HUDEP-2 (cell line): ENCODE results near the gene NR2F1-AS1.

Source experiments
- DNase-seq, 76 experiments: peaks; one replicate each; lab custom pipeline; 2025; ENCODE audit not compliant: unreplicated experiment in 76 of 76; lab: John Stamatoyannopoulos, UW

NR2F1-AS1 gene

DNA sequence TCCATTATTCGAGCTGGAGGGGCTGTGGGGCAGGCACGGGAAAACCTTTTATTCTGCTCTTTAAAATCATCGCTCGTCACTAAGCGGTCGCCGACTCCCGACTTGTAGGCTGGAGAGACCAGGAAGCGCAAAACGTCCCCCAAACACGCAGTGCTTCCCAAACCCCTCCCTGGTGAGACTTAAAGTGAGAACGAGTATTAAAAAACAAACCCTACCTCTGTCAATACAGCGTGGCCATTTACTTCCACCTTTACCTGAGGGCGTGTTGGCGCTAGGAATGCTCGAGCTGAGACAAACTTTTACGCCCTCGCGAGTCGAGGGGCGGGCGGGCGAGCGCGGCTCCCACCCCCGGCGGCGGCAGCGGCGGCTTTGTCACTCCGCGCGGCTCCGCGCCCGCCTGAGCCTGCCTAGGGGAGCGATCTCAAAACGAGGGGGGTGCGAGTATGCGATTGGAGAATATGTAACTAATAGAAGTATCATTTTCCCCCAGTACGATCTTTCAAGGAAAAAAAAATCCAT lies at the start of gene NR2F1-AS1:
Gene NR2F1-AS1, minus strand, starts transcription at position 293 of the 519 bp plus-strand sequence.
- peak in 1 of 76 experiments; percentile 50 for DNase-seq

DNA sequence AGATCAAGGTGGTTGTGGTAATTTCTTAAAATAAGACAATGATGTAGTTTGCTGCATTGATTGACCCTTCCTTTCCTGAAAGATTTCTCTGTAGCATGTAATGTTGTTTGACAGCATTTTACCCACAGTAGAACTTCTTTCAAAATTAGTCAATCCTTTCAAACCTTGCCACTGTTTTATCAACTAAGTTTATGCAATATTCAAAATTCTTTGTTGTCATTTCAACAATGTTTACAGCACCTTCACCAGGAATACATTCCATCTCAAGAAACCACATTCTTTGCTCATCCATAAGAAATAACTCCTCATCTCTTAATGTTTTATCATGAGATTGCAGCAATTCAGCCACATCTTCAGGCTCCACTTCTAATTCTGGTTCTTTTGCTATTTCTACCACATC lies 45.8 kb upstream of the NR2F1-AS1 start:
- no peak for DNase-seq

DNA sequence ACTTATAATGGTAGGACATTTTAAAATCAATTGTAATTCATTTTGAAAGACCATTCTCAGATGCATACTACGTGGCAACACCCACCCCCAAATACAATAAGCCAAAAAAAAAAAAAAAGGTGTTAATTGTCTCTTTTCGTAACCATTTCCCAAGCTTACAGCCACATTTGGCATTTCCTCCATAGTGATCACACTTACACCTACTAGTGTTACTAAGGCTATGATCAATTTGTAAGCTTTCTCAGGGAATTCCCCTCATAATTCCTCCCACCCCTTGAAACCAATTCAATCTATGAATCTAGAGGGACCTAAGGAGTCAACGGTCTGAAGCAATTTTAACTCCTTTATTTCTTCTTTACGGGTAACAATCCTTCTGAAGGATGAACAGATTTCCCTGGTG lies 42.1 kb upstream of the NR2F1-AS1 start:
- DNase-seq, result no peak

DNA sequence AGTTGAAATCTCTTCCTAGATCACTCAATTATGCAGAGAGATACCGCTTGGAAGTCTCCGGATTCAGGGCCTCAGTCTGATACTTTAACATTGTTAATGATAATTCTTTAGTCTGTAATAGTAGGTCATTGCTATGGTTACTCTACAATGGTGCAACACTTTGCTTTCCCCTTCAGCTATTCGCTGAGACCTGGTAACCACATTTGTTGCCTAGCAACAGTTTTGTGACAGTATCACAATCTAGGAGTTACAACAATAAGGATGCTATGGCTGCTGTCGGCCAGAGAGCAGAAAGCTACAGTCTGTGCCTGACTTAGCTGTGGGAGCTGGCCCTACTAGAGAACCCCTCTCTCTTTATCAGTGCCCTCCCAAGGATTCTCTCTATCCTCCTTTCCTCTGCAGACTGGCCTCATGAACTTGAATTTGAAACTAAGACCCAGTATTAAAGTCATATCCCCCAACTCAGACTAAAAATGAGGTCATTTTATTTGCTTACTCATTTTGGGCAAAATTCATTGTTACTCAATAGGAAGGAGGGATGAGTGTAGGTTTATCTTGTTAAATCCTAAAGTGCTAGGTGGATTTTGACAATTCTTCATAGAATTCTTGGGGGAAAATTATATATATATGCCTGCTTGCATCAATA lies 41.3 kb upstream of the NR2F1-AS1 start:
- peak in 1 of 76 experiments; percentile 15 for DNase-seq

DNA sequence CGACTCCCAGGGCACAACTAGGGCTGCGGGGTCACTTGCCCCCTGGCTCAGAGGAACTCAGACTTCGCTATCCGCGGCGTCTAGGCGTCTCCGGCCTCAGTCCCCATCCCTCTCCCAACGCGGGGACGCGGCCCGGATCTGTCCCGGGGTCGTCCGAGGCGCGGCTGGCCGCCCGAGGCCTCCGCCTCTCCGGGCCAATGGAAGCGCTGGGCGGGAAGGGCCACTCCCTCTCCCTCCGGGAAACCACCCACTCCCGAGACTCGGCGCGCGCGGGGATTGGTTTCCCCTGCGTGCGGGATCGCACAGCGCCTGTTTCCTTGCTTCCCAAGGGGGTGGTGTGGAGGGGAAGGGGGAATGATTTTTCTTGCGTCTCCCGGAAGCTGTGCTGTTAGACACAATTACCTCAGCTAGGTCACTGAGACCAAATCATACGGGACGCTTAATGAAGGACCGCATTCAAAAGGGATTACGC lies 40.3 kb upstream of the NR2F1-AS1 start:
- DNase-seq, result no peak

DNA sequence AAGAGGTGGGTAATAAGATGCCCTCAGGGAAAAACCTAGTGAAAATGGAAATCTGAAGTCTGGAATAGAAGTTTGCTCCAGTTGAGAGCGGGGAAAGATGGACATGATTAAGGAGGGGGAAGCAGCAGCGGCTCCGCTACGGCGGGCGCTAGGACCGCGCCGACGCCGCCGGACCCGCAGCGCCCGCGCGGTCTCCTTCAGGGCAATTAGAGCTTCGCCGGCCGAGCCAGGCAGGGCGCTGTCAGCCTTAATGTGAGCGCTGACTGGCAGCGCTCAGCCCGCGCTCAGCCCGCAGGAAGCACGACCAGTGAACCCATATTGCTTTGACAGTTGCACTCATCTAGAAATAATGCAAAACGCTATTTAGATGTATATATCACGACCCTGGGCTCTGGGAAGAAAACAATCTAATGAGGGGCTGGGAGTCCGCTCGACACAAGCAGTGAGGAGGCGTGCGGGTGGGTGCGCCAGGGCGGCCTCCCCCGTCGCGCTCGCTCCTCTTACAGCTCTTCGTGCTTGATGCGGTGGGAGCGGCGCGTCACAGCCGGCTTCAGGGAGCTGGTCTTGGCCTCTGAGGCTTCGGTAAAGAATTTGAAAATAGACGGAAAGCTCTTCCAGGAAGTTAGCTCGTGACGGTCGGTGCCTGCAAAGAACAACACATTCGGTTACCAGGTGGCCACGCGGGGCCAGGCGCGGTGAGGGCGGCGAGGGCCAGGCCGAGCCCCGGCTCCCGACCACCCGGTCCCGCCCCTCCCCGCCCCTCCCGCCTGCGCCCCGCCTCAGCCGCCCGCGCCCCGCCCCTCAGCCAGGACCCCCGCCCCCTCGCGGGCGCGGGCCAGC lies 39.7 kb upstream of the NR2F1-AS1 start:
- peak in 63 of 76 experiments; percentile 2 to 67 (median 41) for DNase-seq

DNA sequence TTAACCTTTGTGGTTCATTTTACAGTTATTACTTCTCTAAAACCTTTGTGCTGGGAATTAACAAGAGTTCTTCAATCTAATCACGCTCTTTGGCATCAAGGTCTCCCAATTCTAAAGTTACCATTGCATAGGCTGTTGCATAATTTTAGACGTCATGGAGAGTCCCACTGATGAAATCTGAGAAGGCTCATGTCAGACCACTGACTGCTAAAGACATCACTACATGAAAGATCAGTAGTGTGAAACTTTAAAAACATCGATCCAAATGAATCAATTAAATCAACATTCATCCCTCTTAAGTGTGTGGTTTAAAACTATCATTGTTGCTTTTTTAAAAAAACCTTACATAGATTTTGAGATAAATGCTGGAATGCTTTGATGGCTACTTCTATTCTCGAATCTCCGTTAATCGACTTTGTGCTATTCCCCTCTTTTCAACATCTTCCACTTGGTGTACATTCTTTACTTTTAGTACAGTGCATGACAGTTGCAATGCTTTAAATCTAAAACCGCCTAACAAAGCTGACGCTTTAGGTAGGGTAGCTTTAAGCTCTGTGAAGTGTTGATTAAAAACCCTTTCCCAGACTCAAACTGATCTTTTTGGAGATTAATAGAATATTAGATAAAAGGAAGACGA lies 35.6 kb upstream of the NR2F1-AS1 start:
- no peak for DNase-seq

DNA sequence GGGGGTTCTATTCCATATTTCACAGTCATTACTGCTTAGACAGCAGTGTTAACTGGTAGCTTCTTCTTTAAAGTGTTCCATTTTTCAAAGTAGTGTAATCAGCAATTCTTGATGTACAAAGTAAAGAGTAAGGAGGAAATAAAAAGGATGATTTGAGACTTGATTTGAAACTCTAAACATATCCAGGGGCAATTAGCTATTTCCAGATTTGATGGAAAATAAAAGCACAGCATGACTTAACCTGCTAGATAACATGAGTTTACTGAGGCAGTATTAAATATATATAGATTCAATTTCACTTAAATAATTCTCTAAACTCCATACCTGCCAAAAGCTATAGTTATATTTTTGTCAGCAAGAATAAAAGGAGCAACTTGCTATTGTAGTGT lies 31.8 kb upstream of the NR2F1-AS1 start:
- DNase-seq, result no peak

DNA sequence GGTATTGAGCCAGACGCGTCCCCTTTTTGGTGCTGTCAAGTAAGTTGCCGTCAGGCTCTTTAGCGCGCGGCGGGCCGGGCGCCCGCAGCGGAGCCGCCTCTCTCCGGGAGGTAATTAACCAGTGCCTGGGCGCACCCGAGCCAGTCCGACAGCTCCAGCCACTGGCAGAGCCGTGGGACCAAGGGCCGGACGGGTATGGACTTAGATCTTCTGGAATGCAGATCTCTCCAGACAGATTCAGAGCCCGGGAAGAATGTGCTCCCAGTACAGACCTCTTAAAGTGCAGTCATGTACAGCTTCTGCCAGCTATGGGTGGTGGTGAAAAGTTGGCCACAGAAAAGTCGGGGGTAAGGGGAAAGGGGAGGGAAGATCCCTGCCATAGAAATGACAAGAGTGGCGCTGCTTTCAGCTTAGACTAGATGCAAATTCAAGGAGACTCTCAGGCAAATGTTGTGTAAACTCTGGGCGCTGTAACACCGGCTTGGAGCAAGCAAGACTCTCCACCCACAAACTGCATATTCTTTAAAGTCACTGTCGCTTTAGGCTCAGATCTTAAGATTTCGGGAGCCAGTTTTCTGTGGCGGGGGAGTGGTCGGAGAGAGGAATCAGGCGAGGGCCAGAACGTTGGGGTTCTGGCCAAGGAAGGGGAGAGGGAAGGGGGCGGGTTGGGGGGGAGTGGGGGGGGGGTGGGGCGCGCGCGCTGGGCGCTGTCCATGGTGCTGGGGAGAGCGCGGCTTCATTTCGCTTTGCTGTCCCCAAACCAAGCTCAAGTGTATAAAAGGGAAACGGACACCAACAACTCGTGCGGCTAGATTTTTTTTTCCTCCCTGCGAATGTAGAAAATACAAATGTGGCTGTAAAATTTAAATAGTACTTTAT lies 31.2 kb upstream of the NR2F1-AS1 start:
- DNase-seq, result peak in 4 of 76 experiments; percentile 6 to 8 (median 8)

DNA sequence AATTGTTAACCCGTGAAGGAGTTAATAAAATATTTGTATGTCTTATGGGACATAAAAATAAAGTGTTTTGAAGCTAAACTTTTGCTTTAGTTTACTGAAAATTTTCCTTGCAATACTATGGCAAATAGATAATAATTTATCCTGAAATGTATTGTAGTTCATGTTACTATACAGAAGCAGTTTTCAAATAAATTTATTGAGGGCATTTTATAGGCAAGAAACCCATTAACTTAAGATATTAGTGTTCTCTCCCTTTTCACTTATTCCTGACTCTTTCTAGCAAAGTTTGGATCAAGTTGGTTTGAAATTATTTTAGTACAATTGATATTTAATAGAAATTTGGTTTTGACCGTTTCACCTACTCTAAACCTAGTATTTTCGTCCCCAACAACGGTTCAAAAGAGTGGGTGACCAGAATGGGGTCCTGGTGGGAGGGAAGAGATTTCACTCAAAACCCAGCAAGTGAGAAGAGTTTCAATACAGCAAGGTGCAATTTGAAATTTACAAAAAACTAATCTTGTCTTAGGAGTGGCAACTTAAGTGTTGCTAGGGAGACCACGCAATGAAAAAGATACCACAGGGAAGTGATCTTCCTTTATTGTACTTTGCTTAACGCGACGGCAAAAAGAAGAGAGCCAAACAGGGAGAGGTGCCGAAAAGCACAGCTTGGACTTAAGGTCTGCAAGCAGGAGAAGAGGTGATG lies 30.4 kb upstream of the NR2F1-AS1 start:
- DNase-seq, result no peak

DNA sequence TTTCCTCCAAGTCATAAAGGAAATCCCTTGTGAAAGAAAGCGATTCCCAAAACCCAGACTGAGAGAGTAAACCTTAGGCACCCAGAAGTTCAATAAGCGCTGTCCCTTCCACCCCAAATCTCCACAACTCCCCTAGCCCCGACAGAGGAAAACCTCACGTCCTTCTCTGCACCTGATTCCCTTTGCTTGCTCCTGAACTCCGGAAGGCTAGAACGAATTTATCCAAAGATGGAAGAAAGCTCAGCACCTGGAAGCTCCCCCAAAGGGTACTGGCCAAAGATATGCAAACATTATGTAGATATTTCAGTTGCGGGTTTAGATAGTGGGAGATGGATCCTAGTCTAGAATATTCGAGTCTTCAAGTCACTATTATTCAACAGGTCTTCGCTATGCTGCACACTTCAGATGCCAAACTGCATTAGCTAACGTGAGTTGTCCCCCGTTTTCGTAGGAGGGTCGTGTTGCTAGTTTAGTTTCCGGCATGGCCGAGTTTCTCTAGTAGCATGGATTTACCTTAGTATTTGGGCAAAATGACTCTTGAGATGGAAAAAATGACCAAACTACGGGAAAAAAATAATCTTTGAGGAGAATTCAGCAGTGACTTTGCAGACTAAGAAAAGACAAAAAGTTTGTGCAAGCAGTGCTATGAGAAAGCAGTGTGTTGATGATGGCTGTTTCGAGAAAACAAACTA lies 29.7 kb upstream of the NR2F1-AS1 start:
- no peak for DNase-seq

DNA sequence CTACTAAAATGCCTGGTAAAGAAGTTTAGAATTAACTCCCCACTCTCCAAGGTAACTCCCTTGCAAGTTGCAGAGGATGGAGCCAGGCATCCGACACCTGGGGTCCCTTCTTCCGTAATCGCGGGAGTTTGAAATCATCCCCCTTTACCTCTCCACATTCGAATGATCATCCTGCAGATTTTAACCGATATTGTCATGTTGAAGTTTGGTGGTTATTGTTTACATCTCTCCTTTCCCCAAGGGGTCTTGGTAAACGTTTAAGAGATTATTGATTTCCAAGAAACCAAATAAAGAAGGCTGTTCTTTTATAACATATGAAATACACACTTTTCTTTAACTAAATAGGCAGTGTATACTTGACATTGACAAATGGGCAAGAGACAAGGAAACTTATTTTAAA lies 28.7 kb upstream of the NR2F1-AS1 start:
- DNase-seq, result no peak

DNA sequence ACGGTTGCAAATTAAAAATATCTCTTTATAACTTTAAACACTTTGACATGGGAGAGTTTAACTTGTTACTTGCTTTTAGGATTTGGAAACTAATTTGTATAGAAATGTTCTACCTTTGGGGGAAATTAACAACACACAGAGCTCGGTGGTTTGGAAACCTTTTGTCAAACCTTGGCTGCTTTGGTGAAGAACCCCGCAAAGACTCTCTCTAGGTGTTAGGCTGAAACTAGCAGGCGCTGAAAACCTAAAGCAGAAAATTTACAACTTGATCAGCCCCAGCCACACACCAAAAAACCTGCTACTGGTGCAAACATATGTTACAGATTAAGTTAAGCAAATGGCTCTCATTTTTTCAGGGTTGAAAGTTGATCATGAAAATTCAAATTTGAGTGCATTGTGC lies 27.8 kb upstream of the NR2F1-AS1 start:
- no peak for DNase-seq

DNA sequence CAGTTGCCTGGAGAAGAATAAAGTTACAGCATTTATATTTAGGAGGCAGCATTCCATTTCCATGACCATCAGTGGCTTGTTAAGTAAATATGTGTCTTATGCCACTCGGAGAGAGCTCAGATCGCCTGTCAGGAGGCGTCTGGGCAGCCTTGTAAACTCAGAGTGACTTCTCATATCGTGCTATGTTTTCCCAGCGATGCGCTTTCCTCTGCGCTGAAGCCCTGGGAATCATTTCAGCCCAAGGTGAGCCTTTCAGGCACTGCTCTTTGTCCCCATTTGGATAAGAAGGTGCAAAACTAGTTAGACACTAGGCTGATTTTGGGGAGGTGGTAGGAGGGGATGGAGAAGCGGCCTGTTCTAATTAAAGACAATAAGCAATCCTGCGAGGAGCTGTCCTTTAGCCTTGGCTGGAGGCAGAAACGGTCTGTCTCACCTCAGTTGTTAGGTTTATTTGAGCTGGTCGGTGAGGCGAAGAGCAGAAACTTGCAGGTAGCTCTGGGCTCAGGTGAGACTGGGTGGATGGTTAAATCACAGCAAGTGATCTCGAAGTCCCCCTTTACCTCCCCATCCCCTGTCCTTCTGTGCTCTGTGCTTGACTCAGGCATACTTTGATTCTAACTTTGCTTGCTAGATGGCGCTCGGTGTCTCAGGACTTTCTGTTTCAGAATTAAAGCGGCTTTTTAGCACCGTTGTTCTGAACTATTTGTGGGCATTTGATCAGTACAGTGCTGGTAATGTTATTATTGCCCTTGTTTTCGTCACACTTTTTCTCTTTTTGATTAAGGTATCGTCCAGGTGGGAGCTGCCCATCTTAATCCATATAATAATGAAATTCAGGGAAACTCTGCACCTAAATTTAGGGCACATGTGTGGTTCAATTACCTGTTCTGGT lies 26.6 kb upstream of the NR2F1-AS1 start:
- peak in 17 of 76 experiments; percentile 1 to 44 (median 19) for DNase-seq

DNA sequence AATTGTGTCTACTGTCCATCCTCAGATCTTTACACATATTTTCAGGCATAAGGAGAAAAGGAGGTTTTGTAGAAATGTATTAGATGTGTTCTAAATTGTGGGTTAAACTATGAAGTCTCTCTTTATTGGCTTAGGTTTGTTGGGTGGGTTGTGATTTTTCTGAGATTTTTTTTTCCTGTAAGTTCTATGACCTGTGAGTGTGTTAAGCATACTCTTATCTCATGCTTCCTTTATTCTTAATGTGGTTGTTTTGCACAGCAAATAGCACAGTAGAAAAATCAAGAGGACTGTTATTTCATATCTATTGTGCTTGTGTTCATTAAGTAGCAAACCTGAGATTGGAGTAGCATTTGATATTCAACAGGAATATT lies 25.3 kb upstream of the NR2F1-AS1 start:
- DNase-seq, result no peak

DNA sequence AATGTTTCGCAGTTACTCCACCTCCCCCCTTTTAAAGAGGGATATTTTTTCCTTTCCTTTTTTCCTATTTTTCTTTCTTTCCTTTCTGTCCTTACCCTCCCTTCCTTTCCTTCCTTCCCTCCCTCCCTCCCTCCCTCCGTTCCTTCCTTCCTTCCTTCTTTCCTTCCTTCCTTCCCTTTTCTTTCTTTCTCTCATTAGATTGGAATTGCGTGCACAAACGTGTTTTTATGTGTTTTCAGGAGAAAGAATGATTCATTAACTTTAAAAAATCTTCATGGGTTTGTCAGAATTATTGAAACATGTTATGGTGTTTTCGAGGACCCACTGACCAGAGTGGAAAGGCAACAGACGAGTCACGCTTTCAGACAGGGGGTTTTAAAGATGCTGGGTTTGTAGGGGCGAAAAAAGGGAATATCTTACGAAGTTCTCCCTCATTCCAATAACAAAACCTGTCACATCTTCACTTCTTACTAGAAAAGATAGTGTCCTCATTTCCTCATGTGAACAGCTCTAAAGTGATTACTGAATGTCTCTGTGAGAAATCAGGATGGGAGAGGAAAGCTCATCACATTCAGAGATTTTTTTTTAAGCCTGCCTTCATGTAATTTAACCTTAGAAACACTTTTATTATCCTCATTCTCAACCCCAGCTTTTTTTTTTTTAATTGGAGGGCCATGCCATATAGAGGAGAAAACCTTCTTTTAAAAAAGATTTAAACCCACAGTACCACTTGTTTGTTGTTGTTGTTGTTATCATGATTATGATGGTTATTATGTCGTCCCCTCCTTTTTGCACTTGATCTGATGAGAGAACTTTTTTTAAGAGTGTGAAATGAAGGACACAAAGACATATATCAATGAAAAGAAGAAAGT lies 23.9 kb upstream of the NR2F1-AS1 start:
- DNase-seq, result no peak
